Astrocyte (in vitro differentiated cells and primary cell): ENCODE results near the gene FBXW8. TPM values are rescaled to one million over a fixed set of nuclear protein-coding genes. Genes with fewer than 3 reads are reported as not detected.

Source experiments
- DNase-seq: peaks from one replicate; pipeline ENCODE4 v3.0.0-alpha.2; 2010; ENCODE audit warnings: low read depth
- FAIRE-seq: peaks from 2 replicates; lab custom pipeline; 2011; peaks lifted over from hg19 to GRCh38; lab: Jason Lieb, UNC
- H2AFZ ChIP-seq: 2 replicates; pipeline ENCODE4 v1.6.0; 2012; ENCODE audit warnings: low read depth, low read length, inconsistent platforms
- H3K27ac ChIP-seq: 2 replicates; pipeline ENCODE4 v1.5.1; 2011; ENCODE audit warnings: low read depth, low read length, inconsistent platforms
- H3K27me3 ChIP-seq: 2 replicates; pipeline ENCODE4 v1.6.0; 2011; ENCODE audit warnings: low read length, inconsistent platforms; ENCODE audit not compliant: insufficient read depth
- H3K36me3 ChIP-seq: 2 replicates; pipeline ENCODE4 v1.5.1; 2011; ENCODE audit warnings: low read length, inconsistent platforms; ENCODE audit not compliant: insufficient read depth
- H3K4me1 ChIP-seq: 2 replicates; pipeline ENCODE4 v1.5.1; 2011; ENCODE audit warnings: low read length, inconsistent platforms; ENCODE audit not compliant: insufficient read depth
- H3K4me2 ChIP-seq: 2 replicates; pipeline ENCODE4 v1.6.0; 2012; ENCODE audit warnings: low read length, inconsistent platforms
- H3K4me3 ChIP-seq: 2 replicates; pipeline ENCODE4 v1.5.1; 2011; ENCODE audit warnings: low read depth, mild to moderate bottlenecking, low read length, inconsistent platforms; ENCODE audit not compliant: insufficient read depth
- H3K79me2 ChIP-seq: 2 replicates; pipeline ENCODE4 v1.6.0; 2012; ENCODE audit warnings: mild to moderate bottlenecking, low read length, inconsistent platforms; ENCODE audit not compliant: insufficient read depth
- H3K9ac ChIP-seq: 2 replicates; pipeline ENCODE4 v1.6.0; 2012; ENCODE audit warnings: mild to moderate bottlenecking, low read length, inconsistent platforms
- H3K9me3 ChIP-seq: 2 replicates; pipeline ENCODE4 v1.5.1; 2012; ENCODE audit warnings: low read depth, mild to moderate bottlenecking, low read length, inconsistent platforms; ENCODE audit not compliant: insufficient read depth
- H4K20me1 ChIP-seq: 2 replicates; pipeline ENCODE4 v1.6.0; 2012; ENCODE audit warnings: low read length, inconsistent platforms; ENCODE audit not compliant: insufficient read depth
- H3K27ac Mint-ChIP-seq: one replicate; pipeline ENCODE4 v1.8.0; 2021; ENCODE audit warnings: mild to moderate bottlenecking, mixed read lengths; ENCODE audit not compliant: unreplicated experiment
- H3K27me3 Mint-ChIP-seq: one replicate; pipeline ENCODE4 v1.8.0; 2021; ENCODE audit warnings: low read depth, mixed read lengths; ENCODE audit not compliant: unreplicated experiment
- H3K36me3 Mint-ChIP-seq: one replicate; pipeline ENCODE4 v1.8.0; 2021; ENCODE audit warnings: low read depth, mixed read lengths; ENCODE audit not compliant: unreplicated experiment
- H3K4me1 Mint-ChIP-seq: one replicate; pipeline ENCODE4 v1.8.0; 2021; ENCODE audit warnings: low read depth, mixed read lengths; ENCODE audit not compliant: unreplicated experiment
- H3K4me3 Mint-ChIP-seq: one replicate; pipeline ENCODE4 v1.8.0; 2021; ENCODE audit warnings: mild to moderate bottlenecking, moderate library complexity, mixed read lengths; ENCODE audit not compliant: unreplicated experiment
- H3K9me3 Mint-ChIP-seq: one replicate; pipeline ENCODE4 v1.8.0; 2021; ENCODE audit warnings: mild to moderate bottlenecking, mixed read lengths; ENCODE audit not compliant: unreplicated experiment
- CTCF ChIP-seq: IDR thresholded peaks from 2 replicates; pipeline ENCODE4 v1.5.1; 2011; ENCODE audit warnings: low read depth, mild to moderate bottlenecking, inconsistent platforms, low read length, moderate library complexity; ENCODE audit not compliant: insufficient read depth
- EZH2 ChIP-seq: IDR thresholded peaks from 2 replicates; pipeline ENCODE4 v1.6.1; 2012; ENCODE audit warnings: mild to moderate bottlenecking, low read length, inconsistent platforms; ENCODE audit not compliant: insufficient read depth
- total RNA-seq: library from RNA; stranded (reverse); gene quantifications from 2 replicates; pipeline ENCODE4 v1.2.1, GENCODE V29; 2021

Gene FBXW8
- total RNA-seq, 1 donor from 2014 or later = 26.4 TPM

GRCh38 chr12:117033382-117034221, 122.9 kb downstream of the FBXW8 start:
- no peak overlapping the region for H2AFZ ChIP-seq
- Mint-ChIP-seq H3K4me1 (peaks cover 8% of the 10 kb centered on the region), H3K27ac (no peak overlapping the region), H3K36me3 (peaks cover 12% of the 10 kb centered on the region), H3K4me3 (no peak overlapping the region), H3K27me3 (peaks cover 4% of the 10 kb centered on the region), H3K9me3 (no peaks in the 10 kb centered on the region)
- no peaks in the 10 kb centered on the region for H3K9me3 ChIP-seq
- H4K20me1 ChIP-seq = no peaks in the 10 kb centered on the region
- FAIRE-seq (no peak), DNase-seq (no peak)
- H3K9ac ChIP-seq = no peak overlapping the region
- H3K27ac ChIP-seq = no peak overlapping the region
- H3K36me3 ChIP-seq = peaks cover 7% of the 10 kb centered on the region
- H3K27me3 ChIP-seq = peaks cover 18% of the 10 kb centered on the region
- no peaks in the 10 kb centered on the region for H3K79me2 ChIP-seq
- no peak overlapping the region for H3K4me3 ChIP-seq
- H3K4me1 ChIP-seq = peaks cover 2% of the 10 kb centered on the region
- no peak for TF ChIP-seq EZH2
- no peak for TF ChIP-seq CTCF
- H3K4me2 ChIP-seq = peak overlapping the region; percentile 64

- Histone ChIP-seq H3K27me3 (peaks cover 18% of the 10 kb centered on the region), H3K4me2 (no peak overlapping the region), H3K79me2 (no peaks in the 10 kb centered on the region), H3K36me3 (peaks cover 6% of the 10 kb centered on the region), H3K9me3 (no peaks in the 10 kb centered on the region), H3K4me1 (peaks cover 2% of the 10 kb centered on the region), H3K27ac (no peak overlapping the region), H3K4me3 (no peak overlapping the region), H3K9ac (no peak overlapping the region), H2AFZ (no peak overlapping the region), H4K20me1 (no peaks in the 10 kb centered on the region)
- no peak for FAIRE-seq
- H3K4me1 Mint-ChIP-seq = peaks cover 8% of the 10 kb centered on the region
- peaks cover 4% of the 10 kb centered on the region for H3K27me3 Mint-ChIP-seq
- no peak for DNase-seq
- TF ChIP-seq EZH2 (peak; percentile 33), CTCF (no peak)
- H3K36me3 Mint-ChIP-seq = peaks cover 12% of the 10 kb centered on the region
- no peaks in the 10 kb centered on the region for H3K9me3 Mint-ChIP-seq
- H3K27ac Mint-ChIP-seq = no peak overlapping the region
- H3K4me3 Mint-ChIP-seq = no peak overlapping the region
These were observed 123.5 kb downstream of the FBXW8 start for GRCh38 chr12:117034249-117034648.

- H3K4me2 ChIP-seq = no peak overlapping the region
- no peak overlapping the region for H2AFZ ChIP-seq
- FAIRE-seq (no peak), DNase-seq (no peak)
- H3K27me3 ChIP-seq = peaks cover 18% of the 10 kb centered on the region
- Mint-ChIP-seq H3K27me3 (peaks cover 6% of the 10 kb centered on the region), H3K9me3 (no peaks in the 10 kb centered on the region), H3K27ac (no peak overlapping the region), H3K4me3 (no peak overlapping the region), H3K4me1 (peaks cover 8% of the 10 kb centered on the region), H3K36me3 (peaks cover 12% of the 10 kb centered on the region)
- H3K4me1 ChIP-seq = peaks cover 2% of the 10 kb centered on the region
- no peaks in the 10 kb centered on the region for H4K20me1 ChIP-seq
- H3K79me2 ChIP-seq = no peaks in the 10 kb centered on the region
- peaks cover 6% of the 10 kb centered on the region for H3K36me3 ChIP-seq
- no peak overlapping the region for H3K9ac ChIP-seq
- no peak overlapping the region for H3K4me3 ChIP-seq
- H3K27ac ChIP-seq = no peak overlapping the region
- no peaks in the 10 kb centered on the region for H3K9me3 ChIP-seq
- TF ChIP-seq CTCF (no peak), EZH2 (peak; percentile 12)
These were observed 124.0 kb downstream of the FBXW8 start for GRCh38 chr12:117034701-117035151.
